GM23248 (cell line): ENCODE measurements around the gene DMBX1. TPM values are rescaled to one million over a fixed set of nuclear protein-coding genes. Genes with fewer than 3 reads are reported as not detected.

ENCODE experiments used
- DNase-seq: peaks from one replicate; pipeline ENCODE4 v3.0.0-alpha.2; 2015
- H2AFZ ChIP-seq: fragments of 200-600 bp; sonication (generic); 2 replicates; pipeline ENCODE4 v1.6.1; 2016; ENCODE audit warnings: antibody characterized with exemption
- H3F3A ChIP-seq: fragments of 200-600 bp; sonication (generic); 2 replicates; pipeline ENCODE4 v1.6.1; 2016; ENCODE audit warnings: mild to moderate bottlenecking, antibody characterized with exemption, mixed run types; ENCODE audit not compliant: insufficient read depth
- H3K27ac ChIP-seq: fragments of 200-600 bp; sonication (generic); 2 replicates; pipeline ENCODE4 v1.5.1; 2016; ENCODE audit warnings: mild to moderate bottlenecking
- H3K27me3 ChIP-seq: fragments of 200-600 bp; sonication (generic); replicated peaks from 2 replicates; pipeline ENCODE4 v1.6.1; 2016; ENCODE audit warnings: mild to moderate bottlenecking; ENCODE audit not compliant: insufficient read depth
- H3K36me3 ChIP-seq: fragments of 200-600 bp; sonication (generic); 2 replicates; pipeline ENCODE4 v1.6.1; 2016; ENCODE audit warnings: low read depth, mild to moderate bottlenecking
- H3K4me1 ChIP-seq: fragments of 200-600 bp; sonication (generic); 2 replicates; pipeline ENCODE4 v1.6.1; 2016; ENCODE audit warnings: mild to moderate bottlenecking; ENCODE audit not compliant: insufficient read depth
- H3K4me2 ChIP-seq: fragments of 200-600 bp; sonication (generic); one replicate; pipeline ENCODE4 v1.6.1; 2016; ENCODE audit warnings: mild to moderate bottlenecking; ENCODE audit not compliant: unreplicated experiment
- H3K4me3 ChIP-seq: fragments of 200-600 bp; sonication (generic); 2 replicates; pipeline ENCODE4 v1.5.1; 2016; ENCODE audit warnings: mild to moderate bottlenecking
- H3K79me2 ChIP-seq: fragments of 200-600 bp; sonication (generic); 2 replicates; pipeline ENCODE4 v1.6.1; 2016; ENCODE audit warnings: mild to moderate bottlenecking; ENCODE audit not compliant: insufficient read depth
- H3K9ac ChIP-seq: fragments of 200-600 bp; sonication (generic); 2 replicates; pipeline ENCODE4 v1.6.1; 2016; ENCODE audit warnings: mild to moderate bottlenecking
- H3K9me2 ChIP-seq: fragments of 200-600 bp; sonication (generic); 2 replicates; pipeline ENCODE4 v1.6.1; 2016; ENCODE audit warnings: mixed run types, mild to moderate bottlenecking, moderate library complexity; ENCODE audit not compliant: insufficient read depth
- H3K9me3 ChIP-seq: fragments of 200-600 bp; sonication (generic); one replicate; pipeline ENCODE4 v1.6.1; 2017; ENCODE audit warnings: low read depth
- H4K20me1 ChIP-seq: fragments of 200-600 bp; sonication (generic); 2 replicates; pipeline ENCODE4 v1.6.0; 2016; ENCODE audit not compliant: insufficient read depth
- EZH2 ChIP-seq: fragments of 200-600 bp; sonication (generic); IDR thresholded peaks from 2 replicates; pipeline ENCODE4 v1.6.1; 2018; ENCODE audit warnings: antibody characterized with exemption, mild to moderate bottlenecking; ENCODE audit not compliant: insufficient read depth, poor library complexity, severe bottlenecking
- EZH2phosphoT487 ChIP-seq: fragments of 200-600 bp; sonication (generic); IDR thresholded peaks from 2 replicates; pipeline ENCODE4 v1.6.1; 2018; ENCODE audit warnings: antibody characterized with exemption, moderate library complexity, mild to moderate bottlenecking, low read depth; ENCODE audit not compliant: insufficient read depth
- WGBS, 2 experiments: methylation state at CpG; one replicate each; pipeline ENCODE4 v1.1.6; 2015 to 2017; ENCODE audit warnings: low lambda C conversion rate in 2 of 2, low coverage in 1 of 2; ENCODE audit errors: missing lambda C conversion rate in 2 of 2; 5-methylcytosine and 5-hydroxymethylcytosine counted together
- in situ Hi-C: fragments of 300-500 bp; cut with MboI; formaldehyde crosslinking; loops from 2 replicates; pipeline ENCODE4 v1.15.0; 2020
- polyA plus RNA-seq: library from polyadenylated mRNA; unstranded; fragments of >200 nt; fragmentation: Nextera tagmentation; extraction: Ambion mirVana; gene quantifications from 2 replicates; pipeline ENCODE4 v1.2.1, GENCODE V29; 2016
- total RNA-seq: library from RNA; depleted of rRNA; stranded (reverse); fragments of >200 nt; shearing (Covaris generic); gene quantifications from 2 replicates; pipeline ENCODE4 v1.2.3, GENCODE V29; 2014

DMBX1 gene
- total and polyA plus RNA-seq, 2 experiments from 2014 or later, result not detected

DNA sequence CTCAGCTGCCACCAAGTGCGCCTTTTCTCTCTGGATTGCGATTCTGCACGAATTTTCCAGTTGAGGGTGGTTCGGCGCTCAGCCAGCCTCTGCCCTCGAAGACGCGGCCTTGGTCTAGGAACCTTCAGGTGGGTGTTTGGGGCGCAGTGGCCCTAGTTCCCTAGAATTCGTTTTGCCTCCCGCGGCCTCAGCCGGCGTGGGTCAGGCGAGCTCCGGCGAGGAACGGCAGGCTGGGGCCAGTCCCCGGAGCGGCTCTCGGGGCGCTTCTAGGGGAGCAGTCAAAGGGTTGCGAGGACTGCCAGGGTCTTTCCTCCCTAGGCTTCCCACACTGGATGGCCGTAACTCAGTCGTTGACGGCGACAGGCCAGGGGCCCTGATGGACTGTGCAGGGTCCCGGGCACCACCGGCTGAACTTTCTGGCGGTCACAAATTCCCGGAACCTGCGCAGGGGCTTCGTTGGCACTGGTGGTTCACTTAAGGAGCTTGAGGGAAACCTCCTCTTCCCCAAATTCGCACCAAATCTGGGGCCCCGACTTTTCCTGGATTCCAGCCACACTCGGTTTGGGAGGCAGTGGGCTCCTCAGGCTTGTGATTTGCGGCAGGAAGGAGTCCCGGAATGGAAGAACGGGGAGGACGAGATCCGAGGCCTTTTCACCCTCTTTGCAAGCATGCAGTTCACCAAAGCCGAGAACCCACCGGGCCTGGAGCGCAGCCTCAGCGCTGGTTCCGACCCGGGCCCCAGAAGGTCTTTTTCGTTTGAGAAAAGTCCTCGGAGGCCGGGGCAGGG is 1.2 kb downstream of the DMBX1 start:
- Histone ChIP-seq H3K9me2 (no peaks in the 10 kb centered on the region), H3K36me3 (no peaks in the 10 kb centered on the region), H3K27ac (no peak overlapping the region), H3K4me3 (no peak overlapping the region), H3K4me2 (no peak overlapping the region), H3K9ac (no peak overlapping the region), H2AFZ (no peak overlapping the region), H3K4me1 (no peaks in the 10 kb centered on the region; the same call in 1 of the 2 replicates), H4K20me1 (no peaks in the 10 kb centered on the region), H3K27me3 (peaks cover 93% of the 10 kb centered on the region), H3K9me3 (no peaks in the 10 kb centered on the region), H3F3A (no peaks in the 10 kb centered on the region), H3K79me2 (no peaks in the 10 kb centered on the region)
- in situ Hi-C loops, result no loop called here
- peak; percentile 20 for DNase-seq
- 13 to 14% methylated on average over 50 of the region's 50 CpGs for WGBS, 2 experiments
- TF ChIP-seq EZH2phosphoT487 (peak; percentile 36), EZH2 (peak; percentile 78)

GRCh38 chr1:46491443-46492268 is 2.0 kb downstream of the DMBX1 start:
- DNase-seq, result no peak
- in situ Hi-C loops, result no loop called here
- WGBS, 2 experiments, result 23 to 26% methylated on average over 25 of the region's 25 CpGs
- H3K4me2 ChIP-seq, result no peak overlapping the region
- no peak overlapping the region for H2AFZ ChIP-seq
- H3K9ac ChIP-seq, result no peak overlapping the region
- no peaks in the 10 kb centered on the region for H3K9me3 ChIP-seq
- no peak overlapping the region for H3K4me3 ChIP-seq
- peaks cover 86% of the 10 kb centered on the region for H3K27me3 ChIP-seq
- no peak overlapping the region for H3K27ac ChIP-seq
- TF ChIP-seq EZH2phosphoT487, result 0 out of 2 replicates have a peak, but pooled peaks have one; percentile 52
- no peak for TF ChIP-seq EZH2
- H3K4me1 ChIP-seq, result no peaks in the 10 kb centered on the region; the same call in 1 of the 2 replicates
- no peaks in the 10 kb centered on the region for H3F3A ChIP-seq
- H3K9me2 ChIP-seq, result no peaks in the 10 kb centered on the region
- H3K79me2 ChIP-seq, result no peaks in the 10 kb centered on the region
- H3K36me3 ChIP-seq, result no peaks in the 10 kb centered on the region
- H4K20me1 ChIP-seq, result no peaks in the 10 kb centered on the region

GRCh38 chr1:46492269-46492853 is 2.7 kb downstream of the DMBX1 start:
- Histone ChIP-seq H3K9me3 (no peaks in the 10 kb centered on the region), H3K79me2 (no peaks in the 10 kb centered on the region), H3K27me3 (peaks cover 79% of the 10 kb centered on the region), H3K9ac (no peak overlapping the region), H4K20me1 (no peaks in the 10 kb centered on the region), H3K4me3 (no peak overlapping the region), H3K4me1 (no peaks in the 10 kb centered on the region; the same call in 1 of the 2 replicates), H3K9me2 (no peaks in the 10 kb centered on the region), H3F3A (no peaks in the 10 kb centered on the region), H3K36me3 (no peaks in the 10 kb centered on the region), H3K27ac (no peak overlapping the region), H2AFZ (no peak overlapping the region), H3K4me2 (no peak overlapping the region)
- in situ Hi-C loops, result no loop called here
- WGBS, 2 experiments, result 32 to 36% methylated on average over 11 of the region's 11 CpGs
- TF ChIP-seq EZH2phosphoT487 (no peak), EZH2 (no peak)
- DNase-seq, result no peak

- H3K36me3 ChIP-seq, result no peaks in the 10 kb centered on the region
- H3K4me3 ChIP-seq, result no peak overlapping the region
- no peaks in the 10 kb centered on the region for H3K9me2 ChIP-seq
- peaks cover 74% of the 10 kb centered on the region for H3K27me3 ChIP-seq
- no peaks in the 10 kb centered on the region for H3K9me3 ChIP-seq
- H4K20me1 ChIP-seq, result no peaks in the 10 kb centered on the region
- DNase-seq, result no peak
- H3K9ac ChIP-seq, result no peak overlapping the region
- TF ChIP-seq EZH2 (no peak), EZH2phosphoT487 (no peak)
- H3K4me1 ChIP-seq, result no peaks in the 10 kb centered on the region; the same call in 1 of the 2 replicates
- H3F3A ChIP-seq, result no peaks in the 10 kb centered on the region
- no peak overlapping the region for H2AFZ ChIP-seq
- in situ Hi-C loops, result no loop called here
- 60 to 62% methylated on average over 17 to 20 of the region's 20 CpGs for WGBS, 2 experiments
- no peak overlapping the region for H3K27ac ChIP-seq
- H3K4me2 ChIP-seq, result no peak overlapping the region
- H3K79me2 ChIP-seq, result no peaks in the 10 kb centered on the region
Observed at GRCh38 chr1:46492871-46493270, 3.2 kb downstream of the DMBX1 start.
